ENCODE results near the gene DRAM1.
"Not testable (repeated sequence)": the region's sequence is repeated elsewhere in the genome, so short reads cannot be mapped to it uniquely, and the experiment has no call there.

Gene DRAM1

DNA sequence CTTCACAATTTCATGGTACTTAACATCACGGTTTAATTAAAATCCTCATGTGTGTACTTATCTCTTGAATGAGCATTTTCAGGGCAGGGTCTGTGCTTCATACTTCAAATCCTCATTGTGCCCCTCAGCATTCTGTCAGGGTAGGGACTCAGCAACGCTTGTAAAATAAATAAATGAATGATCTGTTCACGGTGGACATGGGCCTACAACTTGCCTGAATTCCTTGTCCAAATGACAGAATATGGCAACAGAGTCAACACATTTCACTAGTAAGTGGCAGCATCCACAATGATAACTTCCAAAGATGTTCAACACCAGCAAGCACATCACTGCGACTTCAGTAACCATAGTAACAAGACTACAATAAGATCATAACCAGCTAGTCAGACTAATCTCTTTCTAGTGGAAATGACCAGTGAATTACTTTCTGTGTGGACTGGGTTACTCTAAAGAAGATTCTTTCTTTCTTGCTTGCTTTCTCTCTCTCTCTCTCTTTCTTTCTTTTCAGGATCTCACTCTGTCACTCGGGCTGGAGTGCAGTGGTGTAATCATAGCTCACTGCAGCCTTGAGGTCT lies 32.2 kb upstream of the DRAM1 start:
- Histone ChIP-seq H3K4me3 (ENCODE audit: low read length in 2 of 2) (no peak overlapping the region), H3K9me3 (ENCODE audit: control insufficient read depth in 2 of 2, low read length in 2 of 2) (no peaks in the 10 kb centered on the region), H3K36me3 (ENCODE audit: control insufficient read depth in 2 of 2, insufficient read depth in 2 of 2, low read length in 2 of 2) (no peaks in the 10 kb centered on the region), H3K27ac (ENCODE audit: low read length) (no peak overlapping the region), H3K9ac (ENCODE audit: low read length in 2 of 2) (no peak overlapping the region), H3K27me3 (ENCODE audit: control insufficient read depth in 1 of 2, insufficient read depth in 2 of 2, low read length in 2 of 2) (peaks cover 0 to 2% of the 10 kb centered on the region in 2 donors), H3K4me1 (ENCODE audit: control insufficient read depth, insufficient read depth, low read length) (no peaks in the 10 kb centered on the region)

- no peaks in the 10 kb centered on the region for H3K27me3 ChIP-seq (ENCODE audit: control insufficient read depth in 1 of 2, insufficient read depth in 2 of 2, low read length in 2 of 2)
- H3K4me3 ChIP-seq (ENCODE audit: low read length in 2 of 2) = no peak overlapping the region
- H3K9me3 ChIP-seq (ENCODE audit: control insufficient read depth in 2 of 2, low read length in 2 of 2) = no peaks in the 10 kb centered on the region
- no peaks in the 10 kb centered on the region for H3K36me3 ChIP-seq (ENCODE audit: control insufficient read depth in 2 of 2, insufficient read depth in 2 of 2, low read length in 2 of 2)
- H3K4me1 ChIP-seq (ENCODE audit: control insufficient read depth, insufficient read depth, low read length) = no peaks in the 10 kb centered on the region
- no peak overlapping the region for H3K27ac ChIP-seq (ENCODE audit: low read length)
- no peak overlapping the region for H3K9ac ChIP-seq (ENCODE audit: low read length in 2 of 2)
Measured at GRCh38 chr12:101847325-101847724, 30.1 kb upstream of the DRAM1 start.

DNA sequence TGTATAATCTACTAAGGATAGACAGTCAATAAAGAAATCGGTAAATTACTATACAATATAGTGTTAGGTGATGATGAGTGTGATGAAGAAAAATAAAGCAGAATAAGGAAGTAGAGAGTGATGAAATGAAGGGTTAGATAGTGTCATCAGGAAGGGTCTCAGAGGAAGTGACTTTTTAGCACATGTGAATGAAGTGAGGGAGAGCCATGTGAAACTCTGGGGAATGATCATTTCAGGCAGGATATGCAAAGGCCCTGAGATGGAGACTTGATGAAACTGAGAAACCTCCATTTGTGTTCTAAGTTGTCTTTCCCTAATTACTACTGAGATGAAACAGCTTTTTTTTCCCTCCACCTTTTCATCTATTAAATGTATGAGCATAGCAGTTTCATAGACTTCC lies 27.2 kb upstream of the DRAM1 start:
- no peak overlapping the region for H3K4me3 ChIP-seq (ENCODE audit: low read length in 2 of 2)
- no peaks in the 10 kb centered on the region for H3K27me3 ChIP-seq (ENCODE audit: control insufficient read depth in 1 of 2, insufficient read depth in 2 of 2, low read length in 2 of 2)
- H3K27ac ChIP-seq (ENCODE audit: low read length) = no peak overlapping the region
- H3K9me3 ChIP-seq (ENCODE audit: control insufficient read depth in 2 of 2, low read length in 2 of 2) = no peaks in the 10 kb centered on the region
- H3K9ac ChIP-seq (ENCODE audit: low read length in 2 of 2) = no peak overlapping the region
- peaks cover under 1% of the 10 kb centered on the region for H3K4me1 ChIP-seq (ENCODE audit: control insufficient read depth, insufficient read depth, low read length)
- H3K36me3 ChIP-seq (ENCODE audit: control insufficient read depth in 2 of 2, insufficient read depth in 2 of 2, low read length in 2 of 2) = no peaks in the 10 kb centered on the region

DNA sequence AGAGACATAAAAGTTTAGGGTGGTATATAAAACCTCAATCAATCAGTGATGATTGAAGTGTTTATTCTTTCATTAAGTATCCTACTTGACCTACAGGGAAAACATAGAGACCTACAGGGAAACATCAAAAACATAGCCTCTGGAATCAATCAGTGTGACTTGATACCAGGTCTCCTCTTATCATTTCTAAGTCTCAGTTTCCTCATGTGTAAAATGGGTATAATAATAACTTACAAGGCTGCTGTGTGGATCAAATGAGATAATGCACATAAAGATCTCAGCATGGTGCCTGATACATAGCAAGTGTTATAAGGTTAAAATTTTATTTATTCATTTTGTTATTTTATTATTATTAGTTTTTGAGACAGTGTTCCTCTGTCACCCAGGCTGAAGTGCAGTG lies 24.4 kb upstream of the DRAM1 start:
- H3K9me3 ChIP-seq (ENCODE audit: control insufficient read depth in 2 of 2, low read length in 2 of 2) = no peaks in the 10 kb centered on the region
- H3K9ac ChIP-seq (ENCODE audit: low read length in 2 of 2) = no peak overlapping the region
- H3K4me1 ChIP-seq (ENCODE audit: control insufficient read depth, insufficient read depth, low read length) = peaks cover 3% of the 10 kb centered on the region
- no peak overlapping the region for H3K27ac ChIP-seq (ENCODE audit: low read length)
- no peaks in the 10 kb centered on the region for H3K27me3 ChIP-seq (ENCODE audit: control insufficient read depth in 1 of 2, insufficient read depth in 2 of 2, low read length in 2 of 2)
- no peaks in the 10 kb centered on the region for H3K36me3 ChIP-seq (ENCODE audit: control insufficient read depth in 2 of 2, insufficient read depth in 2 of 2, low read length in 2 of 2)
- H3K4me3 ChIP-seq (ENCODE audit: low read length in 2 of 2) = no peak overlapping the region

GRCh38 chr12:101854747-101855146 lies 22.6 kb upstream of the DRAM1 start:
- Histone ChIP-seq H3K9ac (ENCODE audit: low read length in 2 of 2) (no peak overlapping the region), H3K4me1 (ENCODE audit: control insufficient read depth, insufficient read depth, low read length) (peaks cover 3% of the 10 kb centered on the region), H3K36me3 (ENCODE audit: control insufficient read depth in 2 of 2, insufficient read depth in 2 of 2, low read length in 2 of 2) (no peaks in the 10 kb centered on the region), H3K4me3 (ENCODE audit: low read length in 2 of 2) (no peak overlapping the region), H3K27ac (ENCODE audit: low read length) (no peak overlapping the region), H3K27me3 (ENCODE audit: control insufficient read depth in 1 of 2, insufficient read depth in 2 of 2, low read length in 2 of 2) (no peaks in the 10 kb centered on the region), H3K9me3 (ENCODE audit: control insufficient read depth in 2 of 2, low read length in 2 of 2) (no peaks in the 10 kb centered on the region)

GRCh38 chr12:101855364-101855884 lies 22.0 kb upstream of the DRAM1 start:
- Histone ChIP-seq H3K36me3 (ENCODE audit: control insufficient read depth in 2 of 2, insufficient read depth in 2 of 2, low read length in 2 of 2) (no peaks in the 10 kb centered on the region), H3K9ac (ENCODE audit: low read length in 2 of 2) (no peak overlapping the region), H3K9me3 (ENCODE audit: control insufficient read depth in 2 of 2, low read length in 2 of 2) (no peaks in the 10 kb centered on the region), H3K27me3 (ENCODE audit: control insufficient read depth in 1 of 2, insufficient read depth in 2 of 2, low read length in 2 of 2) (no peaks in the 10 kb centered on the region), H3K4me3 (ENCODE audit: low read length in 2 of 2) (no peak overlapping the region), H3K27ac (ENCODE audit: low read length) (no peak overlapping the region), H3K4me1 (ENCODE audit: control insufficient read depth, insufficient read depth, low read length) (peaks cover 3% of the 10 kb centered on the region)

- H3K27me3 ChIP-seq (ENCODE audit: control insufficient read depth in 1 of 2, insufficient read depth in 2 of 2, low read length in 2 of 2) = no peaks in the 10 kb centered on the region
- H3K9me3 ChIP-seq (ENCODE audit: control insufficient read depth in 2 of 2, low read length in 2 of 2) = no peaks in the 10 kb centered on the region
- H3K27ac ChIP-seq (ENCODE audit: low read length) = no peak overlapping the region
- no peak overlapping the region for H3K9ac ChIP-seq (ENCODE audit: low read length in 2 of 2)
- no peak overlapping the region for H3K4me3 ChIP-seq (ENCODE audit: low read length in 2 of 2)
- H3K36me3 ChIP-seq (ENCODE audit: control insufficient read depth in 2 of 2, insufficient read depth in 2 of 2, low read length in 2 of 2) = no peaks in the 10 kb centered on the region
- H3K4me1 ChIP-seq (ENCODE audit: control insufficient read depth, insufficient read depth, low read length) = peaks cover 3% of the 10 kb centered on the region
Measured at GRCh38 chr12:101855976-101856375, 21.4 kb upstream of the DRAM1 start.

DNA sequence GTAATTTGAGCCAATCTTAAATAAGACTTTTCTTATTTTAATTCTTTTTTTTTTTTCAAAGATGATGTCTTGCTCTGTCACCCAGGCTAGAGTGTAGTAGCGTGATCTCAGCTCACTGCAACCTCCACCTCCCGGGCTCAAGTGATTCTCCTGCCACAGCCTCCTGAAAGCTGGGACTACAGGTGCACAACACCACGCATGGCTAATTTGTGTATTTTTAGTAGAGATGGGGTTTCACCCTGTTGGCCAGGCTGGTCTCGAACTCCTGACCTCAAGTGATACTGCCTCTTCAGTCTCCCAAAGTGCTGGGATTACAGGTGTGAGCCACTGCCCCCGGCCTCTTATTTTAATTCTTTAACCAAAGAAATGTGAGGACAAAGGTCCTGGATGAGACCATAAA lies 20.8 kb upstream of the DRAM1 start:
- H3K27ac ChIP-seq (ENCODE audit: low read length); H3K9ac ChIP-seq (ENCODE audit: low read length in 2 of 2); H3K27me3 ChIP-seq (ENCODE audit: control insufficient read depth in 1 of 2, insufficient read depth in 2 of 2, low read length in 2 of 2); H3K4me3 ChIP-seq (ENCODE audit: low read length in 2 of 2); H3K36me3 ChIP-seq (ENCODE audit: control insufficient read depth in 2 of 2, insufficient read depth in 2 of 2, low read length in 2 of 2); H3K9me3 ChIP-seq (ENCODE audit: control insufficient read depth in 2 of 2, low read length in 2 of 2); H3K4me1 ChIP-seq (ENCODE audit: control insufficient read depth, insufficient read depth, low read length): not testable (repeated sequence)

- Histone ChIP-seq H3K9me3 (ENCODE audit: control insufficient read depth in 2 of 2, low read length in 2 of 2) (no peaks in the 10 kb centered on the region), H3K27me3 (ENCODE audit: control insufficient read depth in 1 of 2, insufficient read depth in 2 of 2, low read length in 2 of 2) (no peaks in the 10 kb centered on the region), H3K4me1 (ENCODE audit: control insufficient read depth, insufficient read depth, low read length) (peaks cover 3% of the 10 kb centered on the region), H3K9ac (ENCODE audit: low read length in 2 of 2) (no peak overlapping the region), H3K4me3 (ENCODE audit: low read length in 2 of 2) (no peak overlapping the region), H3K36me3 (ENCODE audit: control insufficient read depth in 2 of 2, insufficient read depth in 2 of 2, low read length in 2 of 2) (no peaks in the 10 kb centered on the region), H3K27ac (ENCODE audit: low read length) (no peak overlapping the region)
Measured at GRCh38 chr12:101857043-101857558, 20.3 kb upstream of the DRAM1 start.

- Histone ChIP-seq H3K9me3 (ENCODE audit: control insufficient read depth in 2 of 2, low read length in 2 of 2) (no peaks in the 10 kb centered on the region), H3K36me3 (ENCODE audit: control insufficient read depth in 2 of 2, insufficient read depth in 2 of 2, low read length in 2 of 2) (no peaks in the 10 kb centered on the region), H3K27me3 (ENCODE audit: control insufficient read depth in 1 of 2, insufficient read depth in 2 of 2, low read length in 2 of 2) (no peaks in the 10 kb centered on the region)
Measured at GRCh38 chr12:101858361-101858760, 19.0 kb upstream of the DRAM1 start.

More at GRCh38 chr12:101858361-101858760, 19.0 kb upstream of the DRAM1 start:
- no peak overlapping the region for H3K9ac ChIP-seq (ENCODE audit: low read length in 2 of 2)
- no peak overlapping the region for H3K4me3 ChIP-seq (ENCODE audit: low read length in 2 of 2)
- H3K4me1 ChIP-seq (ENCODE audit: control insufficient read depth, insufficient read depth, low read length) = peaks cover 3% of the 10 kb centered on the region
- no peak overlapping the region for H3K27ac ChIP-seq (ENCODE audit: low read length)

All from stomach smooth muscle (tissue), 2 donors.